SK-N-SH (cell line): ENCODE results near the gene TCP1. TPM values are rescaled to one million over a fixed set of nuclear protein-coding genes. Genes with fewer than 3 reads are reported as not detected.

Experiments used
- CTCF ChIA-PET: fragments of 300-600, 350-600 bp; formaldehyde crosslinking; extraction: SDS; loops from one replicate; lab custom pipeline; 2021; lab: Yijun Ruan, JAX
- POLR2A ChIA-PET: fragments of 350-600 bp; sonication (Branson Sonifier 250); formaldehyde crosslinking; extraction: SDS; loops from one replicate; lab custom pipeline; 2020; ENCODE audit warnings: antibody characterized with exemption, inconsistent platforms; lab: Yijun Ruan, JAX
- DNase-seq: peaks from one replicate; pipeline ENCODE4 v3.0.0; 2012
- H2AFZ ChIP-seq: fragments of 200-600 bp; sonication (generic); 2 replicates; pipeline ENCODE4 v1.8.1; 2016; ENCODE audit warnings: antibody characterized with exemption, mild to moderate bottlenecking, low read depth
- H3F3A ChIP-seq: fragments of 200-600 bp; sonication (generic); replicated peaks from 2 replicates; pipeline ENCODE3; 2016; ENCODE audit warnings: antibody characterized with exemption, mild to moderate bottlenecking; ENCODE audit not compliant: insufficient read depth
- H3K27ac ChIP-seq, 2 experiments: fragments of 200-500 bp in 1 of 2; fragments of 200-600 bp in 1 of 2; sonication (Bioruptor generic) in 1 of 2; sonication (generic), shearing (Covaris generic) in 1 of 2; 2 replicates each; pipeline versions ENCODE4 v1.5.1 to v1.6.1; 2014 to 2016; ENCODE audit warnings: low read depth in 2 of 2, inconsistent platforms in 1 of 2, low read length in 1 of 2, mild to moderate bottlenecking in 1 of 2, mixed read lengths in 1 of 2
- H3K27me3 ChIP-seq: fragments of 200-600 bp; sonication (generic), shearing (Covaris generic); 2 replicates; pipeline ENCODE4 v1.6.1; 2016; ENCODE audit warnings: mixed run types; ENCODE audit not compliant: insufficient read depth
- H3K36me3 ChIP-seq, 2 experiments: fragments of 200-500 bp in 1 of 2; fragments of 200-600 bp in 1 of 2; sonication (Bioruptor generic) in 1 of 2; sonication (generic) in 1 of 2; replicated peaks in 1 of 2; 2 replicates each; pipeline versions ENCODE3 to v1.5.1; 2014 to 2016; ENCODE audit warnings: low read length in 1 of 2, mild to moderate bottlenecking in 1 of 2; ENCODE audit not compliant: insufficient read depth in 2 of 2, control insufficient read depth in 1 of 2
- H3K4me1 ChIP-seq, 2 experiments: fragments of 200-500 bp in 1 of 2; fragments of 200-600 bp in 1 of 2; sonication (Bioruptor generic) in 1 of 2; sonication (generic), shearing (Covaris generic) in 1 of 2; 2 replicates each; pipeline versions ENCODE4 v1.5.1 to v1.6.1; 2014 to 2016; ENCODE audit warnings: low read depth in 1 of 2, low read length in 1 of 2, mixed run types in 1 of 2; ENCODE audit not compliant: insufficient read depth in 2 of 2, control insufficient read depth in 1 of 2
- H3K4me2 ChIP-seq: fragments of 200-600 bp; sonication (generic), shearing (Covaris generic); 2 replicates; pipeline ENCODE4 v1.6.1; 2017; ENCODE audit warnings: mixed run types
- H3K4me3 ChIP-seq, 2 experiments: fragments of 200-500 bp in 1 of 2; fragments of 200-600 bp in 1 of 2; sonication (Bioruptor generic) in 1 of 2; sonication (generic), shearing (Covaris generic) in 1 of 2; 2 replicates each; pipeline versions ENCODE4 v1.5.1 to v1.8.1; 2014 to 2016; ENCODE audit warnings: low read depth in 2 of 2, inconsistent platforms in 1 of 2, low read length in 1 of 2, mild to moderate bottlenecking in 1 of 2, mixed read lengths in 1 of 2, moderate library complexity in 1 of 2
- H3K79me2 ChIP-seq: fragments of 200-600 bp; sonication (generic); 2 replicates; pipeline ENCODE4 v1.8.1; 2017; ENCODE audit warnings: mild to moderate bottlenecking; ENCODE audit not compliant: insufficient read depth
- H3K9ac ChIP-seq: fragments of 200-600 bp; sonication (generic); 2 replicates; pipeline ENCODE4 v1.6.1; 2017; ENCODE audit warnings: mixed run types
- H3K9me2 ChIP-seq: fragments of 200-600 bp; sonication (generic); 2 replicates; pipeline ENCODE4 v1.6.1; 2017; ENCODE audit warnings: mixed run types
- H3K9me3 ChIP-seq: fragments of 200-600 bp; sonication (generic); 2 replicates; pipeline ENCODE4 v1.6.1; 2017; ENCODE audit warnings: mixed run types, mild to moderate bottlenecking, moderate library complexity
- H4K20me1 ChIP-seq: fragments of 200-600 bp; sonication (generic); 2 replicates; pipeline ENCODE4 v1.6.1; 2017; ENCODE audit warnings: mild to moderate bottlenecking, mixed run types; ENCODE audit not compliant: insufficient read depth
- CHD2 ChIP-seq: fragments of 150-350 bp; IDR thresholded peaks from 2 replicates; pipeline ENCODE4 v1.6.1; 2018; ENCODE audit warnings: low read length; ENCODE audit not compliant: partially characterized antibody
- ELF1 ChIP-seq: IDR thresholded peaks from 2 replicates; pipeline ENCODE4 v1.4.0; 2012
- EP300 ChIP-seq, 2 experiments: IDR thresholded peaks; 2 replicates each; pipeline versions ENCODE4 v1.4.0 to v1.6.1; 2012; ENCODE audit warnings: borderline replicate concordance in 1 of 2, low read depth in 1 of 2, low read length in 1 of 2
- EZH2phosphoT487 ChIP-seq: fragments of 200-600 bp; sonication (generic); IDR thresholded peaks from 2 replicates; pipeline ENCODE4 v1.6.1; 2017; ENCODE audit warnings: low read depth, mixed run types, mild to moderate bottlenecking, antibody characterized with exemption, moderate library complexity, borderline replicate concordance
- FOXJ3 ChIP-seq: sonication (generic); formaldehyde crosslinking; IDR thresholded peaks from 2 replicates; pipeline ENCODE4 v1.5.1; 2020; ENCODE audit warnings: mild to moderate bottlenecking, missing genetic modification reagents
- FOXM1 ChIP-seq: IDR thresholded peaks from 2 replicates; pipeline ENCODE4 v1.4.0; 2012; ENCODE audit warnings: low read depth, mild to moderate bottlenecking
- GABPA ChIP-seq: IDR thresholded peaks from 2 replicates; pipeline ENCODE4 v1.4.0; 2012; ENCODE audit warnings: low read depth, mild to moderate bottlenecking
- GATA2 ChIP-seq: sonication (generic); formaldehyde crosslinking; IDR thresholded peaks from 2 replicates; pipeline ENCODE4 v1.5.0; 2020; ENCODE audit warnings: mild to moderate bottlenecking, missing genetic modification reagents
- JUND ChIP-seq: IDR thresholded peaks from 2 replicates; pipeline ENCODE4 v1.4.0; 2012
- MXI1 ChIP-seq: IDR thresholded peaks from 2 replicates; pipeline ENCODE4 v1.6.1; 2012; ENCODE audit warnings: mild to moderate bottlenecking, low read depth, low read length, improper control_type of control experiment
- NFIC ChIP-seq: IDR thresholded peaks from 2 replicates; pipeline ENCODE4 v1.4.0; 2012; ENCODE audit warnings: borderline replicate concordance
- NRF1 ChIP-seq: IDR thresholded peaks from 2 replicates; pipeline ENCODE4 v1.6.1; 2012; ENCODE audit warnings: low read depth, mild to moderate bottlenecking, low read length
- RAD21 ChIP-seq: IDR thresholded peaks from 2 replicates; pipeline ENCODE4 v1.6.1; 2012; ENCODE audit warnings: mild to moderate bottlenecking, low read length
- RCOR1 ChIP-seq: fragments of 150-350 bp; IDR thresholded peaks from 2 replicates; pipeline ENCODE4 v1.6.1; 2017; ENCODE audit warnings: antibody characterized with exemption, low read length
- REST ChIP-seq: IDR thresholded peaks from 2 replicates; pipeline ENCODE4 v1.6.1; 2012; ENCODE audit warnings: mild to moderate bottlenecking, low read depth, low read length, moderate library complexity
- RFX5 ChIP-seq: IDR thresholded peaks from 2 replicates; pipeline ENCODE4 v1.6.1; 2012; ENCODE audit warnings: mild to moderate bottlenecking, improper control_type of control experiment, low read length
- RXRA ChIP-seq: IDR thresholded peaks from 2 replicates; pipeline ENCODE4 v1.4.0; 2012; ENCODE audit warnings: low read depth, mild to moderate bottlenecking, borderline replicate concordance
- SIN3A ChIP-seq: IDR thresholded peaks from 2 replicates; pipeline ENCODE4 v1.6.1; 2012; ENCODE audit warnings: low read depth, mild to moderate bottlenecking, low read length, moderate library complexity, borderline replicate concordance
- TAF1 ChIP-seq: IDR thresholded peaks from 2 replicates; pipeline ENCODE4 v1.6.1; 2012; ENCODE audit warnings: low read depth, mild to moderate bottlenecking, low read length, moderate library complexity, borderline replicate concordance
- TCF12 ChIP-seq: IDR thresholded peaks from 2 replicates; pipeline ENCODE4 v1.4.0; 2012
- USF1 ChIP-seq: IDR thresholded peaks from 2 replicates; pipeline ENCODE4 v1.4.0; 2012; ENCODE audit warnings: low read depth, borderline replicate concordance
- USF2 ChIP-seq: fragments of 150-350 bp; IDR thresholded peaks from 2 replicates; pipeline ENCODE4 v1.6.1; 2017; ENCODE audit warnings: antibody characterized with exemption, low read length, low read depth, borderline replicate concordance
- YY1 ChIP-seq: IDR thresholded peaks from 2 replicates; pipeline ENCODE4 v1.4.0; 2012; ENCODE audit warnings: low read depth, mild to moderate bottlenecking
- WGBS: methylation state at CpG from one replicate; pipeline ENCODE4 v1.1.6; 2017; ENCODE audit warnings: low lambda C conversion rate; 5-methylcytosine and 5-hydroxymethylcytosine counted together
- polyA plus RNA-seq, 3 experiments: library from polyadenylated mRNA; depleted of rRNA; stranded (reverse); fragments of >200 nt; gene quantifications; 2 replicates each; pipeline ENCODE4 v1.2.3, GENCODE V29; 2012
- TF ChIP-seq, protein P1 (sequence below): fragments of 150-350 bp; IDR thresholded peaks from 2 replicates; pipeline ENCODE4 v1.6.1; 2016; ENCODE audit warnings: mild to moderate bottlenecking, low read depth, low read length
- TF ChIP-seq, protein P2 (sequence below): IDR thresholded peaks from 2 replicates; pipeline ENCODE4 v1.4.0; 2012; ENCODE audit warnings: low read depth, borderline replicate concordance

TCP1 gene
- polyA plus RNA-seq, 1 of the 3 experiments (the other 2 are of a cell fraction): 154 TPM

DNA sequence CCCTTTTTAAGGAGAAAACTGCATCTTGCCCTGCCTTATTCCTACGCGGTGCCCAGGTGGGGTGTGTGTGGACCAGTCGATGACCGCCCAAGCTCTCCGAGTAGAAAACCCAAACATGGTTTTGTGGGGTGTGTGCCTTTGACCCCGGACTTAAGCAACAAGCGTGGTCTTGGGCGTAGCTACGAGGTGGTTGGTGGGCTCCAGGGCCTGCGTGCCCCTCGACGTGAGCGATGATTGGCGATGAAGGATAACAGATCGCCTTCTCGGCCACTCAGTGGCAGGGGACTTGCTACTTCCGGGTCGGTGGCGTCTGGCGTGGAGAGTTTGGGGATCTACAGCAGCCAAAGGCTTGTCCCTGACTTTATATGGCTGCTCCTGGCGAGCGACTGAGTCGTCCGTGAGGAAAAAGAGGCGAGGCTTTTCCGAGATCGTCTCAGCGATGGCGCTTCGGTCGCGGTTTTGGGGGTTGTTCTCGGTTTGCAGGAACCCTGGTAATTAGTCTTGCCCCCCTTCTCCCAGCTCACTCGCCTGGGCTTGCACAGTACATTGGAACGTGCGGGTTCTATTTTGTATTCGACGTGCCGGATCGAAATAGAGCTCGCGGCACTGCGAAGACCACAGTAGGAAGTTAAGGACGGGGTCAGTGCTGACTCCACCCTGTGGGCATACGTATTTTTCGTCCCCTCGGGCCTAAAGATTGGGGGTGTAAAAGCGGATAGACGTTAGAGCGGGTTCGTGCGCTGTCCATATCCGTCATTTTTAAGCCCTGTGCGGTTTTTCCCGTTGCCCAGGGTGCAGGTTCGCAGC lies 950 bp upstream of the TCP1 start, which contains the start of gene MRPL18:
Gene MRPL18, plus strand, starts transcription at position 319 of the 807 bp plus-strand sequence. Its CDS starts 121 bp downstream, at position 440.
- H4K20me1 ChIP-seq: peaks cover 14% of the 10 kb centered on the region
- WGBS: under 1% methylated on average over 49 of the region's 56 CpGs
- peak within 1 kb of the TSS; percentile 94 for H3K4me2 ChIP-seq
- H3K9ac ChIP-seq: peak within 1 kb of the TSS; percentile 89
- peak; percentile 91 for DNase-seq
- H3K27me3 ChIP-seq: no peaks in the 10 kb centered on the region
- ChIA-PET CTCF (interaction anchor here (0.5 to 1.3 kb wide), 4 partner anchors 27 to 99 kb away, joined by 3 to 5 read pairs (median 3); no protein-coding TSS in a partner anchor), POLR2A (interaction anchor here (0.9 to 2.5 kb wide), 4 partner anchors 25 to 96 kb away, joined by 3 to 25 read pairs (median 8); partner anchors contain the start of genes ACAT2 and WTAP)
- peak within 1 kb of the TSS; percentile 83 for H2AFZ ChIP-seq
- H3K4me1 ChIP-seq: peaks cover 10 to 22% of the 10 kb centered on the region in 2 experiments; a peak in 3 of 4 replicates
- H3K9me3 ChIP-seq: no peaks in the 10 kb centered on the region
- H3K9me2 ChIP-seq: no peaks in the 10 kb centered on the region
- H3F3A ChIP-seq: peaks cover 3% of the 10 kb centered on the region
- peaks cover 83% of the 10 kb centered on the region for H3K79me2 ChIP-seq
- peak within 1 kb of the TSS; percentile 73 to 90 for H3K4me3 ChIP-seq
- peaks cover 43 to 58% of the 10 kb centered on the region in 2 experiments for H3K36me3 ChIP-seq
- peak within 1 kb of the TSS; percentile 80 to 94 for H3K27ac ChIP-seq
- TF ChIP-seq NRF1: no peak
- peak; percentile 79 for TF ChIP-seq YY1
- TF ChIP-seq RXRA: no peak
- TF ChIP-seq CHD2: peak; percentile 96
- no peak for TF ChIP-seq RCOR1
- peak; percentile 93 for TF ChIP-seq ELF1
- TF ChIP-seq RFX5: no peak; the same call in 1 of the 2 replicates
- TF ChIP-seq USF2: no peak
- no peak for TF ChIP-seq RAD21
- TF ChIP-seq REST: no peak
- TF ChIP-seq, protein P1, sequence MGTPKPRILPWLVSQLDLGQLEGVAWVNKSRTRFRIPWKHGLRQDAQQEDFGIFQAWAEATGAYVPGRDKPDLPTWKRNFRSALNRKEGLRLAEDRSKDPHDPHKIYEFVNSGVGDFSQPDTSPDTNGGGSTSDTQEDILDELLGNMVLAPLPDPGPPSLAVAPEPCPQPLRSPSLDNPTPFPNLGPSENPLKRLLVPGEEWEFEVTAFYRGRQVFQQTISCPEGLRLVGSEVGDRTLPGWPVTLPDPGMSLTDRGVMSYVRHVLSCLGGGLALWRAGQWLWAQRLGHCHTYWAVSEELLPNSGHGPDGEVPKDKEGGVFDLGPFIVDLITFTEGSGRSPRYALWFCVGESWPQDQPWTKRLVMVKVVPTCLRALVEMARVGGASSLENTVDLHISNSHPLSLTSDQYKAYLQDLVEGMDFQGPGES: peak; percentile 91
- no peak for TF ChIP-seq FOXM1
- no peak for TF ChIP-seq EZH2phosphoT487
- TF ChIP-seq GABPA: peak; percentile 82
- TF ChIP-seq NFIC: no peak
- TF ChIP-seq MXI1: peak; percentile 76
- TF ChIP-seq JUND: no peak
- TF ChIP-seq TCF12: no peak
- peak; percentile 71; the same call in 1 of the 2 replicates for TF ChIP-seq TAF1
- no peak for TF ChIP-seq FOXJ3
- no peak for TF ChIP-seq EP300 (IDR thresholded peaks at IDR 0.05; ENCODE audit: borderline replicate concordance in 1 of 2, low read depth in 1 of 2, low read length in 1 of 2)
- TF ChIP-seq SIN3A: no peak
- TF ChIP-seq GATA2 (CRISPR knock-in tag): no peak
- TF ChIP-seq, protein P2, sequence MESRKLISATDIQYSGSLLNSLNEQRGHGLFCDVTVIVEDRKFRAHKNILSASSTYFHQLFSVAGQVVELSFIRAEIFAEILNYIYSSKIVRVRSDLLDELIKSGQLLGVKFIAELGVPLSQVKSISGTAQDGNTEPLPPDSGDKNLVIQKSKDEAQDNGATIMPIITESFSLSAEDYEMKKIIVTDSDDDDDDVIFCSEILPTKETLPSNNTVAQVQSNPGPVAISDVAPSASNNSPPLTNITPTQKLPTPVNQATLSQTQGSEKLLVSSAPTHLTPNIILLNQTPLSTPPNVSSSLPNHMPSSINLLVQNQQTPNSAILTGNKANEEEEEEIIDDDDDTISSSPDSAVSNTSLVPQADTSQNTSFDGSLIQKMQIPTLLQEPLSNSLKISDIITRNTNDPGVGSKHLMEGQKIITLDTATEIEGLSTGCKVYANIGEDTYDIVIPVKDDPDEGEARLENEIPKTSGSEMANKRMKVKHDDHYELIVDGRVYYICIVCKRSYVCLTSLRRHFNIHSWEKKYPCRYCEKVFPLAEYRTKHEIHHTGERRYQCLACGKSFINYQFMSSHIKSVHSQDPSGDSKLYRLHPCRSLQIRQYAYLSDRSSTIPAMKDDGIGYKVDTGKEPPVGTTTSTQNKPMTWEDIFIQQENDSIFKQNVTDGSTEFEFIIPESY: no peak
- no peak for TF ChIP-seq USF1
